ENCODE measurements around the gene MYDGF.

MYDGF gene

DNA sequence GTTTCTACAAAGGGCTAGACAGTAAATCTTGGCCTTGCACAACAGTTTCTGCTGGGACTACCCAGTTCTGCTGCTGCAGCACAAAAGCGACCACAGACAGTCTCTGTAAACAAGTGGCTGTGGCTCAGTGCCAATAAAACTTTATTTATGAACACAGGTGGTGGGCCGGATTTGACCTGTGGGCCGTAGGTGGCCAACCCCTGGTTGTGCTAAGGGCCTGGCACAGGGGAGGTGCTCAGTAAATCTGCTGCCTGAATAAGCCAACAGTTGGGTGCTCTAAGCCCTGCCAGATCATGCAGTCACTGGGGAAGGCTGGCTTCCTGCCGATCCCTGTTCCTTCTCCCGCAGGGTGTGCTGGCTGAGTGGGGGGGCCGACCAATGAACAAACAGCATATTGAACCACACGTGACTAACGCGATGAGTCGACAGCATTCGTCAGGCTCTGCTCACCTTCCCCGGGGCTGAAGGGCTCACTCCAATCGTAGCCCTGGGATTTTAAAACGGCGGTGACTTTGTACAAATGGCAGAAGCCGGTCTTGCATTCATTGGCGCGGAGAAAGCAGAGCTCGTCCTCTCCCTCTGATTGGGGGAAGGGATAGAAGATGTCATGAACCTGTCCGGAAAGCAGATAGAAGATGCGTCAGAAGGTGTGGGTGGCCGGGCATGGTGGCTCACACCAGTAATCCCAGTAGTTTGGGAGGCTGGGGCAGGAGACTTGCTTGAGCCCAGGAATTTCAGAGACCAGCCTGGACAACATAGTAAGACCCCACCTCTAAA, 24.3 kb upstream of the MYDGF start:
- peaks cover 11% of the 10 kb centered on the region for H3K36me3 ChIP-seq (ENCODE audit: insufficient read depth, low read length)
- peak; percentile 48 for DNase-seq (ENCODE audit: low read depth, low spot score)
- peak overlapping the region; percentile 72 for H3K4me3 ChIP-seq
- peak overlapping the region; percentile 68 for H3K9ac ChIP-seq (ENCODE audit: insufficient read length)
- TF ChIP-seq POLR2AphosphoS5 (IDR thresholded peaks at IDR 0.05; ENCODE audit: borderline replicate concordance, low read depth, low read length) (0 out of 2 replicates have a peak, but pooled peaks have one; percentile 12), EZH2 (IDR thresholded peaks at IDR 0.05) (no peak)
- peak overlapping the region; percentile 97 for H3K27ac ChIP-seq
- no peaks in the 10 kb centered on the region for H3K9me3 ChIP-seq (ENCODE audit: low read depth, low read length)

DNA sequence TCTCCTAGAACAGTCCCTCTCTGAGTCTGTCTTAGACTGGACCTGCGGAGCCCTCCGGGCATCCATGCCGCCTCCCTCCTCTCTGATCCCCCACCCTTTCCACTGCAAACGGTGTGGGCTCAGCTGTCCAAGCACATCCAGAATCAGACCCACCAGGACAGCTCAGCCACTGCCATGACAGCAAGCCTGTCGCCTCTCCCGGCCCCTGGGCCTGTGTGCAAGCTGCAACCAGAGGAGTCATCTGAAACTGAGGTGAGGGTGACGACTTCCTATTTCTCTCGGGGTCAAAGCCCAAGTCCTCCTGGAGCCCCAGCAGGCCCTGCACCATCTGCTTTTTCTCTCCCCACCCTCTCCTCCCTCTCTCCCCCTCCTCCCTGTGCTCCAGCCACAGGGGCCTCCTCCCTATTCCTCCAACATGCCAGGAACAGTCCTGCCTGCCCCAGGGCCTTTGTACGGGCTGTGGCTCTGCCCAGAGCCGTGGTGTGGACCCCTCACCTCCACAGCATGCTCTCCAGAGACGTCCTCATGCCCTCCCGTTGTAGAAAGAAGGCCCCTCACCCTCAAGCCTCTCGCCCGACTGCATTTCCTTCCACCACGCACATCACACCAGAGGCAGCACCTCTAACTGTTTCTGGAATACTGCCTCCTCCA, 23.5 kb upstream of the MYDGF start:
- H3K9ac ChIP-seq (ENCODE audit: insufficient read length), result peak overlapping the region; percentile 68
- H3K36me3 ChIP-seq (ENCODE audit: insufficient read depth, low read length), result peaks cover 11% of the 10 kb centered on the region
- no peak for TF ChIP-seq FOXP2 (optimal IDR thresholded peaks at IDR 0.05; ENCODE audit: control extremely low read depth, extremely low read length, insufficient read depth)
- peak overlapping the region; percentile 72 for H3K4me3 ChIP-seq
- H3K27ac ChIP-seq, result peak overlapping the region; percentile 97
- no peaks in the 10 kb centered on the region for H3K9me3 ChIP-seq (ENCODE audit: low read depth, low read length)
- no peak for DNase-seq (ENCODE audit: low read depth, low spot score)

DNA sequence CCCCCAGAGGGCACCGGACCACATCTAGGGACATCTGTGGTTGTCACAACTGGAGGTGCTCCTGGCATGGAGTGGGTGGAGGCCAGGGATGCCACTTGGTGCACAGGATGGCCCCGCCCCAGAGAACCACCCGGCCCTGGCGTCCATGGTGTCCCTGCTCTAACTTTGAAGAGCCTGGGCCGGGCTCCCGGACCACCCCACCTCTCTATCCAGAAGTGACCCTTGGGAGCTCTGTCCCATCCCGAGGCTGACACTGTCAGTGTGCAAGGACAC, 22.9 kb upstream of the MYDGF start:
- Histone ChIP-seq H3K27ac (no peak overlapping the region), H3K36me3 (ENCODE audit: insufficient read depth, low read length) (peaks cover 11% of the 10 kb centered on the region), H3K9me3 (ENCODE audit: low read depth, low read length) (no peaks in the 10 kb centered on the region), H3K4me3 (no peak overlapping the region), H3K9ac (ENCODE audit: insufficient read length) (no peak overlapping the region)
- TF ChIP-seq EZH2 (IDR thresholded peaks at IDR 0.05) (no peak), POLR2AphosphoS5 (IDR thresholded peaks at IDR 0.05; ENCODE audit: borderline replicate concordance, low read depth, low read length) (no peak), FOXP2 (optimal IDR thresholded peaks at IDR 0.05; ENCODE audit: control extremely low read depth, extremely low read length, insufficient read depth) (no peak)
- no peak for DNase-seq (ENCODE audit: low read depth, low spot score)

DNA sequence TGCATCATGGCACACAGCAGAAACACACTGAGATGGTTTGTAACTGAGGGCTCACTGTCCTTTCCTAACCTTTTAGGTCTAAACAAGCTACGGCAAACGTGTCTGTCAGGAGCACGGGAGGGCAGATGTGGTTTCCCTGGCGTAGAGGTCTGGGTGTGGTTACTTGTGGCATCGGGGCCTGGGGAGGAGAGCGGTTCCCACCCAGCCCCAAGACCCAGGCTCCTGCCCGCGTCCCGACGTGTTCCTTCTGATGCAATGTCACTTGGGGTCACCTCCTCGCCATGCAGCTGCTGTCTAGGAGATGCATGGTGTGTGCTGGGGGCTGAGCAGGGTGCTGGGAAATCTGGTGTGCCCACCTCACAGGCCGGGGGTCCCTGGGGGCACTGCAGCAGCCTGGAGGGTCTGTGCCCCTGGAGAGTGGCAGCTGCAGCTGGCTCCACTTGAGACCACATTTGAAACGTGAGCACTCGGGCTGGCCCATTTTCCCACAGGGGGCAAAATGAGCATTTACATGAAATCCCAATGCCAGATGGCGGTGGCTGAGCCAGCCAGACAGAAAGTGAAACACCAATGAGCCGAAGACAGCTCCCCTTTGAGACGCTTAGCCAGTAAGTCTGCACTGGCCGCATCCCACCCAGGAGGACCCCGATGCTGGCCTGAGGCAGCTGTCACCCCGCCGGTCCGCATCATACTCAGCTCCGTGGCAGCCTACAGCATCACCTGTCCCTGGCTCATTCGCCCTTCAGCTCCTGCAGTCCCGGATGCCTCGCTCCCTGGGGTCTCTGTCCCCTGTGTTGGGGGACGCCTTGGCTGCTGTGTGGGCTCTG, 22.3 kb upstream of the MYDGF start:
- Histone ChIP-seq H3K27ac (no peak overlapping the region), H3K36me3 (ENCODE audit: insufficient read depth, low read length) (peaks cover 11% of the 10 kb centered on the region), H3K9ac (ENCODE audit: insufficient read length) (no peak overlapping the region), H3K4me3 (no peak overlapping the region), H3K9me3 (ENCODE audit: low read depth, low read length) (no peaks in the 10 kb centered on the region)
- no peak for DNase-seq (ENCODE audit: low read depth, low spot score)
- no peak for TF ChIP-seq FOXP2 (optimal IDR thresholded peaks at IDR 0.05; ENCODE audit: control extremely low read depth, extremely low read length, insufficient read depth)
- TF ChIP-seq POLR2AphosphoS5 (IDR thresholded peaks at IDR 0.05; ENCODE audit: borderline replicate concordance, low read depth, low read length), result no peak
- no peak for TF ChIP-seq EZH2 (IDR thresholded peaks at IDR 0.05)

DNA sequence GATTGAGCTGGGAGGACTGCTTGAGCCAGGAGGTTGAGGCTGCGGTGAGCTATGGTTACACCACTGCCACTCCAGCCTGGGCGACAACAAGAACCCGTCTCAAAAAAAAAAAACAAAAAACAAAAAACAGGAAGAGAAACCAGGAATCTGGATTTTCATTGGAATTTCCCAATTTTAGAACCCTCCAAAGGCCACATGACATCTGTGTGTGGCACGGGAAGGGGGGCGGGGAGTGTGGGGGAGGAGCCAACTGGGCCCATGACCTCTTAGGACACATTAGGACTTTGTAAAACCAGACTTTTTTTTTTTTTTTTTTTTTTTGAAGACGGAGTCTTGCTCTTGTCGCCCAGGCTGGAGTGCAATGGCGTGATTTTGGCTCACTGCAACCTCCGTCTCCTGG, 21.2 kb upstream of the MYDGF start:
- TF ChIP-seq FOXP2 (optimal IDR thresholded peaks at IDR 0.05; ENCODE audit: control extremely low read depth, extremely low read length, insufficient read depth), result no peak
- no peak for TF ChIP-seq EZH2 (IDR thresholded peaks at IDR 0.05)
- no peak for TF ChIP-seq POLR2AphosphoS5 (IDR thresholded peaks at IDR 0.05; ENCODE audit: borderline replicate concordance, low read depth, low read length)
- Histone ChIP-seq H3K4me3 (no peak overlapping the region), H3K9me3 (ENCODE audit: low read depth, low read length) (no peaks in the 10 kb centered on the region), H3K27ac (no peak overlapping the region), H3K36me3 (ENCODE audit: insufficient read depth, low read length) (peaks cover 11% of the 10 kb centered on the region), H3K9ac (ENCODE audit: insufficient read length) (no peak overlapping the region)
- DNase-seq (ENCODE audit: low read depth, low spot score), result no peak

DNA sequence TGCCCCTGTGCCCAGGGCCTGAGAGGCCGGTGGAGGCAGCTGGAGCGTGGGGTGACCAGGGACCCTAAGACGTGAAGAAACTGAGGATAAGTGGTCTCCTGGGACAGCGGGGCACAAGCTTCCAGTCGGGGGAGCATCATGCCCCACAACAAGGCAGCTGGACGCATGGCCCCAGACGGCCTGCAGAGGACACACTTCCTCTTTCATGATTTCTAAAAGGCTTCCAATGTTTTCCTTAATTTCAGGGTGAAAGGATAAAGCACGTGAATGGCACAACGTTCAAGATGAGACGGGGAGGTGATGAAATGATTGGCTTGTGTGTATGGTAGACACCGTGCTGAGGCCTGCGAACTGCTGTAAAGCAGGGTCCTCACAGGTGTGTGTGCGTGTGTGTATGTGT, 20.2 kb upstream of the MYDGF start:
- Histone ChIP-seq H3K27ac (no peak overlapping the region), H3K9ac (ENCODE audit: insufficient read length) (no peak overlapping the region), H3K4me3 (no peak overlapping the region), H3K9me3 (ENCODE audit: low read depth, low read length) (no peaks in the 10 kb centered on the region), H3K36me3 (ENCODE audit: insufficient read depth, low read length) (peaks cover 11% of the 10 kb centered on the region)
- DNase-seq (ENCODE audit: low read depth, low spot score), result no peak
- no peak for TF ChIP-seq FOXP2 (optimal IDR thresholded peaks at IDR 0.05; ENCODE audit: control extremely low read depth, extremely low read length, insufficient read depth)
- TF ChIP-seq EZH2 (IDR thresholded peaks at IDR 0.05), result no peak
- no peak for TF ChIP-seq POLR2AphosphoS5 (IDR thresholded peaks at IDR 0.05; ENCODE audit: borderline replicate concordance, low read depth, low read length)

DNA sequence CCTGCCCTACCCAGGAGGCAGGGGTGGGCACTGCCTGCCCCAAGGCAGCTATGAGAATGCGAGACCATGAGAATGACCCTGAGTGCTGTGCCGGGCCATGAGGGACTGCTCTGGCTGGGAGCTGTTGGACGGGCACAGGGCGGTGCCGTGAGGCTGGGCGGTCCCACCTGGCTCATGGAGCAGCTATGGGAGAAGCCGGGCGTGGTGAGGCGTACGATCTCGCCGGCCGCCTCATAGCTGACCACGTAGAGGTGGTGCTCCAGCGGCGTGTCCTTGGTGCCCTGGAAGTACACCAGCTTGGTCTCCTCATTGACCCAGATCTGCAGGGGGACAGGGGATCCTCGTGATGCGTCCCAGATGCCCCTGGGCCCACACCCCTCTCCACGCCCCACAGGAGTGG, 19.3 kb upstream of the MYDGF start:
- H3K36me3 ChIP-seq (ENCODE audit: insufficient read depth, low read length), result peaks cover 11% of the 10 kb centered on the region

DNA sequence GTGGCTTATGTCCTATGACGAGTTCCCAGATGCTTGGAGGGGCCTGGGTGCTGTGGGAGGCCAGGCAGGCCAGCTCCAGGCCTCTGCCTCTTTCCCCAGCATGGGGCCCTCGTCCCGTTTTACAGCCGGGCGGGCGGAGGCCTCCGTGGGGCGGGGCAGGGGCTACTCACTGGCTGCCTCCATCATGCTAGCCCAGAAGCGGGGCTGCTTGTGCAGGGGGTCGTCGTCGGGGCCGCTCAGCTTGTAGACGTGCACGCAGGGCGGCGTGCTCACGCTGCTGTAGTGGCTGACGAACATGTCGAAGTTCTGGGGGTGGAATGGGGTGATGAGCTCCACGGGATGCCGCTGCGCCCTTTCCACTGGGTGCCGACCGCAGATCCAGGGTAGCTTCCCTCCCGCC, 18.4 kb upstream of the MYDGF start:
- Histone ChIP-seq H3K9me3 (ENCODE audit: low read depth, low read length) (no peaks in the 10 kb centered on the region), H3K9ac (ENCODE audit: insufficient read length) (no peak overlapping the region), H3K27ac (no peak overlapping the region), H3K4me3 (no peak overlapping the region), H3K36me3 (ENCODE audit: insufficient read depth, low read length) (peaks cover 4% of the 10 kb centered on the region; the same call in 1 of the 2 replicates)
- DNase-seq (ENCODE audit: low read depth, low spot score), result no peak
- no peak for TF ChIP-seq EZH2 (IDR thresholded peaks at IDR 0.05)
- no peak for TF ChIP-seq POLR2AphosphoS5 (IDR thresholded peaks at IDR 0.05; ENCODE audit: borderline replicate concordance, low read depth, low read length)
- TF ChIP-seq FOXP2 (optimal IDR thresholded peaks at IDR 0.05; ENCODE audit: control extremely low read depth, extremely low read length, insufficient read depth), result no peak

More for the DNA sequence above, 19.3 kb upstream of the MYDGF start:
- Histone ChIP-seq H3K9ac (ENCODE audit: insufficient read length) (no peak overlapping the region), H3K9me3 (ENCODE audit: low read depth, low read length) (no peaks in the 10 kb centered on the region), H3K27ac (no peak overlapping the region), H3K4me3 (no peak overlapping the region)
- DNase-seq (ENCODE audit: low read depth, low spot score), result no peak
- TF ChIP-seq FOXP2 (optimal IDR thresholded peaks at IDR 0.05; ENCODE audit: control extremely low read depth, extremely low read length, insufficient read depth), result no peak
- TF ChIP-seq POLR2AphosphoS5 (IDR thresholded peaks at IDR 0.05; ENCODE audit: borderline replicate concordance, low read depth, low read length), result no peak
- TF ChIP-seq EZH2 (IDR thresholded peaks at IDR 0.05), result no peak

Data from SK-N-MC (cell line).